PC-9 (cell line): Measurements from ENCODE around the gene TMEM30B. TPM values are rescaled to one million over a fixed set of nuclear protein-coding genes. Genes with fewer than 3 reads are reported as not detected.

Experiments used
- BruUV-seq: library from RNA; stranded (reverse); fragments of 400-500 nt; replicated peaks from 2 replicates; lab custom pipeline; 2021; lab: Mats Ljungman, UMichigan
- CTCF ChIA-PET: fragments of 300-600 bp; sonication (Branson Sonifier 250); formaldehyde crosslinking; loops from one replicate; lab custom pipeline; 2022; ENCODE audit warnings: antibody characterized with exemption; lab: Charles Lee
- POLR2A ChIA-PET: fragments of 300-600 bp; sonication (Branson Sonifier 250); formaldehyde crosslinking; loops from one replicate; lab custom pipeline; 2022; ENCODE audit warnings: antibody characterized with exemption; ENCODE audit not compliant: unreplicated experiment; lab: Charles Lee
- DNase-seq, 2 experiments: peaks; one replicate each; pipeline versions ENCODE4 v3.0.0 to v3.0.0-alpha.2; 2015 to 2022; ENCODE audit warnings: mixed read lengths in 1 of 2
- H2AFZ ChIP-seq: fragments of 200-600 bp; sonication (generic); 2 replicates; pipeline ENCODE4 v1.8.1; 2017; ENCODE audit warnings: antibody characterized with exemption
- H3F3A ChIP-seq: fragments of 200-600 bp; sonication (generic); 2 replicates; pipeline ENCODE4 v1.8.1; 2017; ENCODE audit warnings: antibody characterized with exemption, mild to moderate bottlenecking, low read depth; ENCODE audit not compliant: insufficient read depth
- H3K27ac ChIP-seq: fragments of 200-600 bp; sonication (generic); 2 replicates; pipeline ENCODE4 v1.6.1; 2016; ENCODE audit warnings: mixed run types
- H3K27me3 ChIP-seq: fragments of 200-600 bp; sonication (generic); 2 replicates; pipeline ENCODE4 v1.6.1; 2016; ENCODE audit warnings: low read depth, mixed run types; ENCODE audit not compliant: insufficient read depth
- H3K36me3 ChIP-seq: fragments of 200-600 bp; sonication (generic); 2 replicates; pipeline ENCODE4 v1.6.1; 2016; ENCODE audit warnings: low read depth, mixed run types
- H3K4me1 ChIP-seq: fragments of 200-600 bp; sonication (generic); replicated peaks from 2 replicates; pipeline ENCODE4 v1.6.1; 2016; ENCODE audit warnings: mixed run types; ENCODE audit not compliant: insufficient read depth
- H3K4me2 ChIP-seq: fragments of 200-600 bp; sonication (generic); 2 replicates; pipeline ENCODE4 v1.6.1; 2017; ENCODE audit warnings: mixed run types
- H3K4me3 ChIP-seq: fragments of 200-600 bp; sonication (generic); 2 replicates; pipeline ENCODE4 v1.6.1; 2016; ENCODE audit warnings: mixed run types
- H3K79me2 ChIP-seq: fragments of 200-600 bp; sonication (generic); 2 replicates; pipeline ENCODE4 v1.6.1; 2017; ENCODE audit warnings: low read depth, mixed run types
- H3K9me2 ChIP-seq: fragments of 200-600 bp; sonication (generic); 2 replicates; pipeline ENCODE4 v1.8.1; 2017; ENCODE audit warnings: mild to moderate bottlenecking; ENCODE audit not compliant: insufficient read depth
- H3K9me3 ChIP-seq: fragments of 200-600 bp; sonication (generic); 2 replicates; pipeline ENCODE4 v1.8.1; 2016; ENCODE audit warnings: low read depth; ENCODE audit not compliant: insufficient read depth
- H4K20me1 ChIP-seq: fragments of 200-600 bp; sonication (generic); 2 replicates; pipeline ENCODE4 v1.8.1; 2017; ENCODE audit not compliant: insufficient read depth
- CTCF ChIP-seq: fragments of 200-600 bp; sonication (generic); conservative IDR thresholded peaks from 2 replicates; pipeline ENCODE4 v1.6.1; 2017; ENCODE audit warnings: mixed run types, antibody characterized with exemption, mild to moderate bottlenecking, moderate library complexity
- EZH2 ChIP-seq: fragments of 200-600 bp; sonication (generic); IDR thresholded peaks from 2 replicates; pipeline ENCODE4 v1.8.0; 2017; ENCODE audit warnings: antibody characterized with exemption, low read depth
- intact Hi-C: fragments of 100-400 bp; cut with micrococcal nuclease; formaldehyde crosslinking; loops from one replicate; pipeline ENCODE4 v1.10.0; 2022; ENCODE audit not compliant: unreplicated experiment
- total RNA-seq: library from RNA; stranded (reverse); gene quantifications from 2 replicates; pipeline ENCODE4 v1.2.3, GENCODE V29; 2021

The TMEM30B gene
- total RNA-seq, 1 experiment from 2014 or later: 19.6 TPM

DNA sequence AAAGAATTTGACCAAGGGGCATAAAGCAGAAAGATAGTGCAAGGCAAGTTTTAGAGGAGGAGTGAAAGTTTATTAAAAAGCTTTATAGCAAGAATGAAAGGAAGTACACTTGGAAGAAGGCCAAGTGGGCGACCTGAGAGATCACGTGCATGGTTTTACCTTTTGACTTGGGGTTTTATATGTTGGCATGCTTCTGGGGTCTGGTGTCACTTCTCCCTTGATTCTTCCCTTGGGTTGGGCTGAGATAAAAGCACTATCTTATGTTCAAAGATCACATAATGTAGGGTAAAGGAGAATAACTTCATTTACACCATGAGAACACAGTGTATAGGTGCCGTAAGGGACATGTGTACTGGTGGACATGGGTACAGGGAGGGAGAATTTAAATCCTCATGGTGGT, 17.7 kb upstream of the TMEM30B start:
- TF ChIP-seq CTCF: no peak
- TF ChIP-seq EZH2: no peak
- POLR2A ChIA-PET: no interaction called here
- CTCF ChIA-PET: no interaction called here
- H3K9me2 ChIP-seq: no peaks in the 10 kb centered on the region
- no peak overlapping the region for H3K4me3 ChIP-seq
- H2AFZ ChIP-seq: no peak overlapping the region
- no peak overlapping the region for H3K4me2 ChIP-seq
- no peak for DNase-seq
- H3K4me1 ChIP-seq: 0 out of 2 replicates have a peak, but pooled peaks cover 4% of the 10 kb centered on the region
- intact Hi-C loops: loop anchor here (10.0 kb wide), 1 partner anchor 436 kb away; no protein-coding TSS in a partner anchor
- H3K9me3 ChIP-seq: peaks cover 3% of the 10 kb centered on the region; the same call in 1 of the 2 replicates
- H4K20me1 ChIP-seq: no peaks in the 10 kb centered on the region
- no peak overlapping the region for H3K27ac ChIP-seq
- peaks cover 4% of the 10 kb centered on the region; the same call in 1 of the 2 replicates for H3K36me3 ChIP-seq
- no TSS peak for BruUV-seq
- no peaks in the 10 kb centered on the region; the same call in 1 of the 2 replicates for H3F3A ChIP-seq
- H3K79me2 ChIP-seq: no peaks in the 10 kb centered on the region
- no peaks in the 10 kb centered on the region for H3K27me3 ChIP-seq

DNA sequence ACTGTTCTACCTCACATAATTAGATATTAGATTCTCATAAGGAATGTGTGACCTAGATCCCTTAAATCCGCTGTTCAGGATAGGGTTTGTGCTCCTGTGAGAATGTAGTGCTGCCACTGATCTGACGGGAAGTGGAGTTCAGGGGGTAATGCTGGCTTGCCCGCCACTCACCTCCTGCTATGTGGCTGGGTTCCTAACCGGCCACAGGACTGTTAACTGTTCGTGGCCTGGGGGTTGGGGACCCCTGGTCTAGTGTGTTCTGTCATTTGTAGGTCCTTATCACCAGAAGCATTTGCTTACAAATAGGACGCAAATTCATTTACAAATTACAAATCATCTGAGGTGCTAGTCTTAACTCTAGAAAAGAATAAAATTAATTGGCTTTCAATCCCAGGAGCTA, 16.4 kb upstream of the TMEM30B start:
- Histone ChIP-seq H3K79me2 (no peaks in the 10 kb centered on the region), H4K20me1 (no peaks in the 10 kb centered on the region), H3K4me1 (0 out of 2 replicates have a peak, but pooled peaks cover 4% of the 10 kb centered on the region), H3K36me3 (no peaks in the 10 kb centered on the region), H3K4me2 (no peak overlapping the region), H3K9me3 (peaks cover 3% of the 10 kb centered on the region; the same call in 1 of the 2 replicates), H3F3A (no peaks in the 10 kb centered on the region; the same call in 1 of the 2 replicates), H2AFZ (no peak overlapping the region), H3K27me3 (no peaks in the 10 kb centered on the region), H3K9me2 (no peaks in the 10 kb centered on the region), H3K27ac (no peak overlapping the region), H3K4me3 (no peak overlapping the region)
- intact Hi-C loops: loop anchor here (1.0 to 10.0 kb wide), 5 partner anchors 83 to 540 kb away; no protein-coding TSS in a partner anchor
- DNase-seq: no peak
- ChIA-PET CTCF (no interaction called here), POLR2A (no interaction called here)
- no TSS peak for BruUV-seq
- TF ChIP-seq EZH2 (no peak), CTCF (no peak)

DNA sequence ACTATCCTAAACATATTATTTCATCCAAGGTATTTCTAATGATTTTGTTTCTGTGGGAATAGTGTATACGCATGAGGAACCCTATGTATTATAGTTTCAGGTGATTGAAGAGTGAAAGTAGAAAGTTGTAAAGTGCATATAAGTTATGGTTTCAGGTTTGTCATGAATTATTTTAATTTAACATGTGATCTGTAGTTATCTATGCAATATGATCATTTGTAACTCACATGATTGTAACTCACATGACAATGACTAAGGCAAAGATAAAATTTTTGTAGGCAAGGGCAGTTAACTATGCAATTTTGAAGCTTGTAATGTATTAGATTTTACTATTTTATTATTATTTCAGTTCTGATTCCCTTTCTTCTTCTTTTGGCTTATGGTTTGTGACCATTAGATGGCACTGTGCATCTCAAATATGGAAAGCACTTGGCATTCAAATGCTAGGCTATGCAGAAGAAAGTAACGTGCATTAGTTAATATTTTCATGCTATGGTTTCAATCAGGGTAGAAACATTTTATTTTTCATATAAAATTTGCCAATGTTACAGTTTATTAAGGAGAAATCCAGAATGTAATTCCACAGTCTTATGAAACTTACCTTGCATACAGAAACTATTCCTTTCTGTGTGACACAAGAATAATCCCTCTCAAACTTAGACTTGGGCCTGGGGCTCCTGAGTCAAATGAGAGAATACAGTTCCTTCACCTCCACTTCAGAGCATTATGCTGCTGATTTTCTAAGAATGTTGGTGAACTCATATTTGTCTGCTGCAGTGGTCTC, 15.8 kb upstream of the TMEM30B start:
- H3K36me3 ChIP-seq: no peaks in the 10 kb centered on the region
- H3K4me1 ChIP-seq: 0 out of 2 replicates have a peak, but pooled peaks cover 4% of the 10 kb centered on the region
- intact Hi-C loops: loop anchor here (1.0 to 10.0 kb wide), 5 partner anchors 84 to 540 kb away; no protein-coding TSS in a partner anchor
- TF ChIP-seq CTCF (peak; percentile 84), EZH2 (no peak)
- no peak overlapping the region for H3K27ac ChIP-seq
- ChIA-PET CTCF (interaction anchor here (0.6 to 0.8 kb wide), 3 partner anchors 15 to 443 kb away, joined by 3 to 9 read pairs (median 5); no protein-coding TSS in a partner anchor), POLR2A (interaction anchor here (0.6 kb wide), 1 partner anchor 25 kb away, joined by 6 read pairs; no protein-coding TSS in a partner anchor)
- no peak overlapping the region for H3K4me3 ChIP-seq
- H2AFZ ChIP-seq: no peak overlapping the region
- H3K9me2 ChIP-seq: no peaks in the 10 kb centered on the region
- no peak overlapping the region for H3K4me2 ChIP-seq
- H3F3A ChIP-seq: no peaks in the 10 kb centered on the region; the same call in 1 of the 2 replicates
- no peaks in the 10 kb centered on the region for H3K79me2 ChIP-seq
- no peaks in the 10 kb centered on the region for H4K20me1 ChIP-seq
- no peaks in the 10 kb centered on the region for H3K9me3 ChIP-seq
- DNase-seq: peak; percentile 12 to 70
- no TSS peak for BruUV-seq
- no peaks in the 10 kb centered on the region for H3K27me3 ChIP-seq
